Hematopoietic multipotent progenitor cell treated with erythropoietin and hydrocortisone succinate and interleukin-3 and kit ligand, for 4 days (in vitro differentiated cells): ENCODE data around the gene R3HCC1L.
A peak's percentile ranks its signal among the peaks of the same experiment; 100 is the strongest.

Source experiments
- DNase-seq: peaks from one replicate; pipeline ENCODE4 v3.0.0-alpha.2; 2015

R3HCC1L gene

DNA sequence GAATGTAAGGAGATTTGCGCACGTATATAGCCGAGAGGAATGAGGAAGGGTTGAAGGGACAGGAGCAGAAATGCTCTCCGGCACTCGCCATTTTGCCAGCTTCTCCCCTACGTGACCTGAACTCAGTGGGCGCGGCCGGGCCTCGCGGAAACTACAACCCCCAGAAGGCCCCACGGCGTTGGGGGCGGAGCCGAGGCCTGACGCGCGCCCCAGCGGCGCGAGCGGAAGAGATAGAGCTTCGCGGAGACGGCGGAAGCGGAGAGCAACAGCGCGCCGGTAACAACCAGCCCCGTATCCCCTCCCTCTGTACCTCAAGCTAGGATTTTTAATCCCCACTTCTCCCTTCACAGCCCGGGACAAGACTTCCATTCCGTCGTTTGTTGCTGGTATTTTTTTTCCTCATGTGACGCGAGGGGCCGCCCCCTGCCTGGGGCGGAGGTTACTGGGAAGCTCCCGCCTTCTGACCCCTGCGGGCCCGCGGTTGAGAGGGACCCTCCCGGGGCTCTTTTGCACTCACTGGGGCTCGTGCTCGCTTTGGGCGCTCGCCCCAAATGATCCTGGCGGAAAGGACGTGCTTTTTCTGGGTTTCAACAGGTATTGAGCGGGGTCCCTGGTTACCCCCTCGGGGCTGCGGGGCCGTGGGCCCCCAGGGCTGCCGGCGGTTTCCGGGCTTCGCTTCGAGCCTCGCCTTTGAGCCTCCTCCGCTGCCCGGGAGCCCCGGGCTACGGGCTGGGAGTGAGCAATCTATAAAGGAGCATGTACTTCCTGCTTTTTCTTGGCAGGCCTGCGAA is at the start of gene R3HCC1L:
Gene R3HCC1L (plus strand): TSS at position 227 of the 791 bp plus-strand sequence. CDS start 73,458 bp downstream, outside the sequence.
- peak; percentile 96 for DNase-seq

- no peak for DNase-seq
These were observed 49.2 kb upstream of the R3HCC1L start for GRCh38 chr10:98085238-98085637.

GRCh38 chr10:98086837-98087708 is 47.4 kb upstream of the R3HCC1L start:
- peak; percentile 8 for DNase-seq

DNA sequence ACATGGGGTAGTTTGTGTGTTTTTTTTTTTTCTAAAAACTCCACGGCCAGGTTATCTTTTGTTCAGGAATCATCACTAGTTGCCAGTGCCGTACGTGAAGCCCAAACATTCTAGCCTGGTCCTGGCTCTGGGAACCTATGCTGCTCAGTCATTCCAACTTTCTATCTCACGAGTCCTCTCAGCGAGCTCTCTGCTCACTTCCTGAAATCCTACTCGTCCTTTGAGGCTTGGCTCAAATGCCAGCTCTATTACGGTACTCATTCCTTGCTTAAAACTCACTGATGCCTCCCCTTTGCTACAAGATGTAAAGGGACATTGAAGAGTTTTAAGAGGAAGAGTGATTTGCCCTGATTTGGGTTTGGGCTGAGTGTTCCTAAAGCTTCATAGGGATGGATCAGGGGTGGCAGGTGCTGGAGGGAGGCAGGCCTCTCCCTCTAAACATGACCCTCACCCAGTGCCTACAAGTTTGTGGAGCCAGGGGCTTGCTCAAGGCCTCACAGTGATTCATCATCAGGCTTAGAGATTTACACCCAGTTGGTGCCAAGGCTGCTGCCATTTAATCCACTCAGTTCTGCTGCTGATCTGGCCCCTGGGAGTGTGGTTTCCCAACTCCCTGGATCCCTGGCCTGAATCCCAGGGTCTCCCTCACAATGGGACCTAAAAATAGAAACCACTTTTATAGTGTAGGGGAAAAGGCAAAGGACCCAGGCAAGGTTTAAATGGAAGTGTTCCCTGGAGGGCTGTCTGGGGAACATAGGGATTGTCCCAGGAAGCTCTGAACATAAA is 46.1 kb upstream of the R3HCC1L start:
- no peak for DNase-seq

- DNase-seq = peak; percentile 68
These were observed 43.6 kb upstream of the R3HCC1L start for GRCh38 chr10:98090822-98091221.

DNA sequence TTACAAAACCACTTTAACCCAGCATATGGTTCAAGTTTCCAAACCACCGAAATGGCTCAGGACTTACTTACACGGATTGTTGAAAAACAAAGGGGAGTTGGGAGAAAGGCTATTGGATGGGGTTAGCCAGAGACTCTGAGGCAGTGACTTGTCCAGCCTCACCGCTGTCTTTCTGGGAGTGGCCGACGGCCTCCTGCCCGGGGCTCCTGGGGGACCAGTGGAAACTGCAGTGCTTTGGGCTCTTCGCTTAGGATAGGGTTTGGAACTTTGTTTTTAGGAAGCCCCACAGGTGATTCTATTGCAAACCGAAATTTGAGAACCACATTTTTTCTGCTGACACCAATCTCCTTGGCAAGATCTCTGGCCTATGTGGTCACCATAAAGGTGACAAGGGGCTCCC is 38.1 kb upstream of the R3HCC1L start:
- DNase-seq = no peak

- no peak for DNase-seq
These were observed 37.7 kb upstream of the R3HCC1L start for GRCh38 chr10:98096731-98097130.

- no peak for DNase-seq
These were observed 37.3 kb upstream of the R3HCC1L start for GRCh38 chr10:98097175-98097574.

GRCh38 chr10:98097616-98098015 is 36.8 kb upstream of the R3HCC1L start:
- DNase-seq = no peak

GRCh38 chr10:98098247-98098646 is 36.2 kb upstream of the R3HCC1L start:
- no peak for DNase-seq

DNA sequence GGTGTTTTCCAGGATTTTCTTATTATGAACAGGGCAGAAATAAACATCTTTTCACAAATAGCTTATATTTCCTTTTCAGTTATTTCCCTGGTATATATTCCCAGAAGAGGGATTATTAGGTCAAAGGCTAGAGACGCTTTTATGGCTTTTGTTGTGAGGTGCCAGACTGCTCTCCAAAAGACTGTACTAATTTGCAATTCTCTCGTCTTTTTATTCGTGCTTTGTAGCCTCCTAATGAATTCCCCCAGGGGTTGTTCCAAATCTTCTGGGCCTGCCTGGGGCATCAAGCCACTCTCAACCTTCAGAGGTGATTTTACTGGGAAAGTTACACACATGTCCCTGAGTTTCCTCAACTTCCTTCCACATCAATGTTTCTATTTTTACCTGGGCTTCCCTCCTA is 34.0 kb upstream of the R3HCC1L start:
- no peak for DNase-seq

GRCh38 chr10:98101366-98101765 is 33.1 kb upstream of the R3HCC1L start:
- no peak for DNase-seq

GRCh38 chr10:98104125-98104524 is 30.3 kb upstream of the R3HCC1L start:
- DNase-seq = no peak

DNA sequence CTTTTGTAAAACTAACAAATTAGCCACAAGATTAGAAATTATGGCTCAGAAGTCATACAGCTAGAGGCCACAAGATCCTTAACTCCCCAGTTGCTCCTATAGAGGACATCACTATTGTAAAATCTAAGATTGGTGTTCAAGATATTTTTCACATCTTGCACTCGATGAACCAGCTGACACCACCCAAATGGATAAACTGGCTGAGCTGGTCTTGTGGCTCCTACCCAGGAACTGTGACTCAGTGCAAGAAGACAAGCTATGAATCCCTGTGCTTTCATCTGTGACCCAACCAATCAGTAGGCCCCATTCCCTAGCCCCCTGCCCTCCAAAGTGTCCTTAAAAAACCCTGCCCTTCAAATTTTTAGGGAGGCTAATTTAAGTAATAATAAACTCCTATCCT is 27.9 kb upstream of the R3HCC1L start:
- DNase-seq = no peak

- DNase-seq = no peak
These were observed 26.6 kb upstream of the R3HCC1L start for GRCh38 chr10:98107644-98108430.

DNA sequence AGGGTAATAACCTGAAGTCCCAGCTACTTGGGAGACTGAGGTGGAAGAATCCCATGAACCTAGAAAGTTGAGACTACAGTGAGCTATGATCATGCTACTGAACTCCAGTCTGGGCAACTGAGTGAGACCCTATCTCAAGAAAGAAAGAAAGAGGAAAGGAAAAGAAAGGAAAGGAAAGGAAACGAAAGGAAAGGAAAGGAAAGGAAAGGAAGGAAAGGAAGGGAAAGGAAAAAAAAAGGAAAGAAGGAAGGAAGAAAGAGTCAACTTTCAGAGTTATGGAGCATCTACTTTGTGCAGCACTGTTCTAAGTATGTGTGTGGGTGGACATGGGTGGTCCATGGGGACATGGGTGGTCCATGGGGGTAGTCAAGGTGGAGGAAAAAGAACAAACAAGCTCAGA is 24.1 kb upstream of the R3HCC1L start:
- no peak for DNase-seq

- no peak for DNase-seq
These were observed 19.2 kb upstream of the R3HCC1L start for GRCh38 chr10:98115031-98115787.

GRCh38 chr10:98119891-98120290 is 14.6 kb upstream of the R3HCC1L start:
- DNase-seq = no peak

- no peak for DNase-seq
These were observed 8.4 kb upstream of the R3HCC1L start for GRCh38 chr10:98125940-98126631.

DNA sequence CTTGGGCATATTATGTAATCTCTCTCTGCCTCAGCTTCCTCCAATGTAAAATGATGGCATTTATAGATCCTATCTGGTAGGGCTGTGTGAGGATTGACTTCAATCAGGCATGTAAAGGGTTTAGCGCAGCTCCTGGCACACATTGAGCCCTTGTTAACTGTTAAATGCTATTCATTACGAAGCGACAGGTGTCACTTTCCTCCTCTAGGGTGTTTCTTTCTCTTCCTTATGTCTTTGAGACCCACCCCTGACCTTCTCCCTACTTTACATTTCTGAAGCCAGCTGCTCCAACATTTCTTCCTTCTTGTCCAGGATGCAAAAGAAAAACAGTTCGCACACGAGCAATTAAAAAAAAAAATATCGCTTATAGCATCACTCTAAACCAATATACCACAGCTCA is 5.7 kb upstream of the R3HCC1L start:
- DNase-seq = no peak

DNA sequence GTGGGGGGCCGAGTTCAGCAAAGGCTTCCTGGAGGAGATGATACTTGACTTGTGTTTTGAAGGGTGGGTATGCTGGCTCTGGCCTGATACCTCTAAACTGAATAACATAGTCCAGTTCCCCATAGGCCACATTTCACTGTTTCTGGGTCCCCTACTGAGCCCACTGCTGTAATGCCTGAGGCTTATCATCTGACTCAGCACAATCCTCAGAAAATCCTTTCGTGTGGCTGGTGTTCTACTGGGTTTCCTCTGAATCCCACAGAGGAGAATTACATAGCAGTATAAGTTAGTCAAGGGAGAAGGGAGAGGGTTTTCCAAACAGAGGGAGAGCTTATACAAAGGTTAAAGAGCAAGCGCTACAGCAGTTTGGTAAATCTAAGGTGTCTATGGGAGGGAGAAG is 2.8 kb upstream of the R3HCC1L start:
- no peak for DNase-seq
